Right atrium auricular region (tissue), 2 donors: ENCODE measurements around the gene TAPBPL. TPM values are rescaled to one million over a fixed set of nuclear protein-coding genes. Genes with fewer than 3 reads are reported as not detected.

Experiments
- DNase-seq: peaks from one replicate; pipeline ENCODE4 v3.0.0-alpha.2; 2019; ENCODE audit warnings: low spot score
- H3K27ac ChIP-seq, 2 donors: fragments of 200-600 bp; sonication (generic); 1 replicate in 1 of 2; 2 replicates in 1 of 2; pipeline ENCODE4 v1.5.1; 2016 to 2019
- H3K27me3 ChIP-seq, 2 donors: fragments of 200-600 bp; sonication (generic); one replicate each; pipeline versions ENCODE4 v1.5.1 to v1.6.0; 2017 to 2019
- H3K36me3 ChIP-seq: fragments of 200-600 bp; sonication (generic); one replicate; pipeline ENCODE4 v1.5.1; 2016
- H3K4me1 ChIP-seq, 2 donors: fragments of 200-600 bp; sonication (generic); one replicate each; pipeline versions ENCODE4 v1.5.1 to v1.6.0; 2017 to 2019
- H3K4me3 ChIP-seq, 2 donors: fragments of 200-600 bp; sonication (generic); 1 replicate in 1 of 2; 2 replicates in 1 of 2; pipeline ENCODE4 v1.5.1; 2017 to 2019; ENCODE audit warnings: mild to moderate bottlenecking in 1 of 2, moderate library complexity in 1 of 2
- H3K9me3 ChIP-seq, 2 donors: fragments of 200-600 bp; sonication (generic); one replicate each; pipeline ENCODE4 v1.5.1; 2019
- CTCF ChIP-seq, 2 donors: fragments of 200-600 bp; sonication (generic); IDR thresholded peaks; one replicate each; pipeline ENCODE4 v1.5.1; 2019; ENCODE audit warnings: antibody characterized with exemption in 2 of 2
- total RNA-seq, 2 donors: library from RNA; depleted of rRNA; stranded (reverse); fragments of >200 nt; gene quantifications; one replicate each; pipeline ENCODE4 v1.1.0, GENCODE V29; 2016

Gene TAPBPL
- total RNA-seq, 2 donors from 2014 or later: 14.5 to 16.9 TPM

GRCh38 chr12:6440391-6440790 lies 11.5 kb upstream of the TAPBPL start:
- no peaks in the 10 kb centered on the region for H3K4me1 ChIP-seq
- H3K9me3 ChIP-seq: no peaks in the 10 kb centered on the region
- no peaks in the 10 kb centered on the region for H3K27me3 ChIP-seq
- no peak for TF ChIP-seq CTCF (IDR thresholded peaks at IDR 0.05)
- no peak for DNase-seq
- no peak overlapping the region for H3K4me3 ChIP-seq
- H3K36me3 ChIP-seq: no peaks in the 10 kb centered on the region
- H3K27ac ChIP-seq: no peak overlapping the region

- H3K36me3 ChIP-seq: no peaks in the 10 kb centered on the region
- H3K4me3 ChIP-seq: no peak overlapping the region
- no peak for TF ChIP-seq CTCF (IDR thresholded peaks at IDR 0.05)
- no peaks in the 10 kb centered on the region for H3K27me3 ChIP-seq
- no peaks in the 10 kb centered on the region for H3K4me1 ChIP-seq
- H3K9me3 ChIP-seq: no peaks in the 10 kb centered on the region
- H3K27ac ChIP-seq: no peak overlapping the region
- no peak for DNase-seq
These were observed 9.0 kb upstream of the TAPBPL start for GRCh38 chr12:6442836-6443235.

GRCh38 chr12:6443361-6443983 lies 8.4 kb upstream of the TAPBPL start:
- no peak for TF ChIP-seq CTCF (IDR thresholded peaks at IDR 0.05)
- DNase-seq: no peak
- Histone ChIP-seq H3K27me3 (no peaks in the 10 kb centered on the region), H3K4me3 (no peak overlapping the region), H3K36me3 (no peaks in the 10 kb centered on the region), H3K9me3 (no peaks in the 10 kb centered on the region), H3K27ac (no peak overlapping the region), H3K4me1 (no peaks in the 10 kb centered on the region)

GRCh38 chr12:6444031-6444430 lies 7.8 kb upstream of the TAPBPL start:
- Histone ChIP-seq H3K4me3 (no peak overlapping the region), H3K36me3 (no peaks in the 10 kb centered on the region), H3K9me3 (no peaks in the 10 kb centered on the region), H3K4me1 (no peaks in the 10 kb centered on the region), H3K27me3 (no peaks in the 10 kb centered on the region), H3K27ac (no peak overlapping the region)
- no peak for DNase-seq
- no peak for TF ChIP-seq CTCF (IDR thresholded peaks at IDR 0.05)

GRCh38 chr12:6444704-6445688 lies 6.8 kb upstream of the TAPBPL start, which contains the start of gene CD27:
TSS of gene CD27 (plus strand) at chr12:6444955. CDS start at chr12:6445096, 141 bp downstream.
- no peaks in the 10 kb centered on the region for H3K27me3 ChIP-seq
- peaks cover 0 to 2% of the 10 kb centered on the region in 2 donors for H3K4me1 ChIP-seq
- no peaks in the 10 kb centered on the region for H3K36me3 ChIP-seq
- DNase-seq: no peak
- H3K4me3 ChIP-seq: no peak within 1 kb of the TSS
- no peaks in the 10 kb centered on the region for H3K9me3 ChIP-seq
- TF ChIP-seq CTCF (IDR thresholded peaks at IDR 0.05): no peak
- H3K27ac ChIP-seq: no peak within 1 kb of the TSS
